ENCODE data around the gene CCDC85B. TPM values are rescaled to one million over a fixed set of nuclear protein-coding genes. Genes with fewer than 3 reads are reported as not detected.

Gene CCDC85B
- total RNA-seq, 6 experiments from 2014 or later = 78.9 to 112 (median 87.7) TPM

DNA sequence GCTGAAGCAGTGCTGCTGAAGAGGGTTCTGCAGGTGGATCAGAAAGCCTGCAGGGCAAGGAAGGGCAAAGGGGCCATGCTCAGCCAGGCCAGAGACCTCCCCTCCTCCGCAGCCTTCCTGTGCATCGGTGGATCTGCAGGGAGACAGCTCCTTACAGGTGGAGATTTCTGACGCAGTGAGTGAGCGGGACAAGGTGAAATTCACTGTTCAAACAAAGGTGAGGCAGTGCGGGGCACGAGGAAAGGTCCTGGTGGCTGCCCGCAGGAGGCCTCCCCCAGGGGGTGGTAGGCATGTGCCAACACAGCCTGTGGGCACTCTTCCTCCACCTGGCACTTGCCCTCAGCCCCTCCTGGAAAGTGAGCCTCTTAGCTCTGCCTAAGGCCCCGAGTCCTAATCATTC is 41.1 kb upstream of the CCDC85B start:
- H3K27me3 Mint-ChIP-seq (ENCODE audit: insufficient read depth) = peaks cover 17% of the 10 kb centered on the region

DNA sequence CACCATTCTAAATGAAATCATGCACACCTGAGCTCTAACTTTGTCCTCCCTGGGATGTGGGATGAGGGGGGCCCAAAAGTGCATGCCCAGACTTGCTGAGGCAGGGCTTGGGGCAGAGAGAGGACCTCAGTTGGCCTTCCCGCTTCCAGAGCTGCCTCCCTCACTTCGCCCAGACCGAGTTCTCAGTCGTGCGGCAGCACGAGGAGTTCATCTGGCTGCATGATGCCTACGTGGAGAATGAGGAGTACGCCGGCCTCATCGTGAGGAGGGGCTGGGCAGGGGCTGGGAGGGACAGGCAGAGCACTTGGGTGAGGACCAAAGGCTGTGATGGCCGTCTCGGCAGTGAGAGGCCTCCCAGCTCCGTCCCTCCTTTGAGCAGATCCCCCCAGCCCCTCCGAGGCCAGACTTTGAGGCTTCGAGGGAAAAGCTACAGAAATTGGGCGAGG is 40.7 kb upstream of the CCDC85B start:
- DNase-seq = no peak
- Mint-ChIP-seq H3K4me3 (no peak overlapping the region), H3K27me3 (ENCODE audit: insufficient read depth) (peaks cover 17% of the 10 kb centered on the region), H3K36me3 (ENCODE audit: low read depth) (peaks cover 29% of the 10 kb centered on the region), H3K9me3 (peaks cover 4% of the 10 kb centered on the region; the same call in 1 of the 2 replicates), H3K27ac (no peak overlapping the region), H3K4me1 (ENCODE audit: low read depth) (peaks cover 16% of the 10 kb centered on the region)
- no peak for TF ChIP-seq CTCF (IDR thresholded peaks at IDR 0.05)

More for the DNA sequence above, 41.1 kb upstream of the CCDC85B start:
- Mint-ChIP-seq H3K36me3 (ENCODE audit: low read depth) (peaks cover 25% of the 10 kb centered on the region), H3K4me3 (no peak overlapping the region), H3K9me3 (peaks cover 4% of the 10 kb centered on the region; the same call in 1 of the 2 replicates), H3K27ac (no peak overlapping the region), H3K4me1 (ENCODE audit: low read depth) (peaks cover 12% of the 10 kb centered on the region)
- TF ChIP-seq CTCF (IDR thresholded peaks at IDR 0.05) = no peak
- no peak for DNase-seq

DNA sequence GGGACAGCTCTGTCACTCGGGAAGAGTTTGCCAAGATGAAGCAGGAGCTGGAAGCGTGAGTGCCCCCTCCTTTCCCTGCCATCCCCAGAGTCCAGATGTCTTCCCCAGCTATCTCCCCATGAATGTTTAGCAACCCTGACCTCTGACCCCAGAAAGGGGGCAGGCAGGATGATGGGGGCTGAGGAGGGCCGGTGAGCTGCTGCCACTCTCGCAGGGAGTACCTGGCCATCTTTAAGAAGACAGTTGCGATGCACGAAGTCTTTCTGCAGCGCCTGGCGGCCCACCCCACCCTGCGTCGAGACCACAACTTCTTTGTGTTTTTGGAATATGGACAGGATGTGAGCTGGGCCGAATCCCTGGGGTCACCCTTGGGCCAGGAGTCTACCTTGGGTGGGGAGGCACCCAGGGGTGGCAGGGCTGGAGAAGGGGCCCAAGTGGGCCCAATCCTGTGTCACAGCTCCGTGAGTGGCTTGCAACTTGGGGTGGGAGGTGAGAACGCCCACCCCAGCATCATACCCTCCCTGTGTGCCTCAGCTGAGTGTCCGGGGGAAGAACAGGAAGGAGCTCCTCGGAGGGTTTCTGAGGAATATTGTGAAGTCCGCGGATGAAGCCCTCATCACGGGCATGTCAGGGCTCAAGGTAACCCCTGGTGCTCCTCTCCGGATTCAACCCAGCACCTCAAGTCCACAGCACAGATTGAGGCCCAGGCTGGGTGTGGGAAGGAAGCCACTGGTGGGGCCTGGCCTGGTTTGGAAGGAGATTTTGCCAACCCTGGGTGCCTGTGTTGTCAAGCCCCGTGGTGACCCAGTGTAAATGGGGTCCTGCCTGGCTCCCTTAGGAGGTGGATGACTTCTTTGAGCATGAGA is 40.0 kb upstream of the CCDC85B start:
- TF ChIP-seq CTCF (IDR thresholded peaks at IDR 0.05) = no peak
- no peak overlapping the region for H3K27ac Mint-ChIP-seq
- peaks cover 17% of the 10 kb centered on the region for H3K27me3 Mint-ChIP-seq (ENCODE audit: insufficient read depth)
- peaks cover 4% of the 10 kb centered on the region; the same call in 1 of the 2 replicates for H3K9me3 Mint-ChIP-seq
- no peak for DNase-seq
- H3K4me1 Mint-ChIP-seq (ENCODE audit: low read depth) = peaks cover 21% of the 10 kb centered on the region
- H3K4me3 Mint-ChIP-seq = no peak overlapping the region
- peaks cover 33% of the 10 kb centered on the region for H3K36me3 Mint-ChIP-seq (ENCODE audit: low read depth)

DNA sequence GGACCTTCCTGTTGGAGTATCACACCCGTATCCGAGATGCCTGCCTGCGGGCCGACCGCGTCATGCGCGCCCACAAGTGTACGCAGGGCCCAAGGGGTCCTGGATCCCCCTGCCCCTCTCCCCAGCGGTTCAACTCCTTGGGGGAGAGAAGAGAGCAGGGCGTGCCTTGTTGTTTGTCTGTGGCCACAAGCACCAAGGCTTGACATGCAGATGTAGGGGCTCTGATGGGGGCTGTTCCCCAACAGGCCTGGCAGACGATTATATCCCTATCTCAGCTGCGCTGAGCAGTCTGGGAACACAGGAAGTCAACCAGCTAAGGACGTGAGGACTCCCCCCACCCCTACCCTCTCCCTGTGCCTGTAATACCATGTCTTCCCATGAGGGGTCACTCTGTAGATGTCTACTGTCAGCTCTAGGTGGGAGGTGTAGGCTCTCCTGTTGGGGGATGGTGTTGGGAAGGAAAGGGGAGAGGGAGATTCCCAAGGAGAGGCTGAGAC is 39.3 kb upstream of the CCDC85B start:
- peaks cover 17% of the 10 kb centered on the region for H3K27me3 Mint-ChIP-seq (ENCODE audit: insufficient read depth)
- peaks cover 4% of the 10 kb centered on the region; the same call in 1 of the 2 replicates for H3K9me3 Mint-ChIP-seq
- H3K4me3 Mint-ChIP-seq = no peak overlapping the region
- no peak for DNase-seq
- peak overlapping the region; percentile 16; the same call in 1 of the 2 replicates for H3K27ac Mint-ChIP-seq
- H3K36me3 Mint-ChIP-seq (ENCODE audit: low read depth) = peaks cover 40% of the 10 kb centered on the region
- peak; percentile 72 for TF ChIP-seq CTCF (IDR thresholded peaks at IDR 0.05)
- peaks cover 28% of the 10 kb centered on the region for H3K4me1 Mint-ChIP-seq (ENCODE audit: low read depth)

- H3K4me1 Mint-ChIP-seq (ENCODE audit: low read depth) = peaks cover 36% of the 10 kb centered on the region
- no peak for TF ChIP-seq CTCF (IDR thresholded peaks at IDR 0.05)
- H3K9me3 Mint-ChIP-seq = peaks cover 4% of the 10 kb centered on the region; the same call in 1 of the 2 replicates
- peak overlapping the region; percentile 22; the same call in 1 of the 2 replicates for H3K4me3 Mint-ChIP-seq
- no peak for DNase-seq
- H3K27ac Mint-ChIP-seq = no peak overlapping the region
- peaks cover 48% of the 10 kb centered on the region for H3K36me3 Mint-ChIP-seq (ENCODE audit: low read depth)
- peaks cover 22% of the 10 kb centered on the region for H3K27me3 Mint-ChIP-seq (ENCODE audit: insufficient read depth)
Observed at GRCh38 chr11:65851811-65852507, 38.5 kb upstream of the CCDC85B start.
